HG03095 (cell line): ENCODE data around the gene REG1B.

Experiments used
- ATAC-seq: cut with Tn5 transposase; IDR thresholded peaks from one replicate; pipeline ENCODE4 v1.9.1; 2021; ENCODE audit warnings: moderate library complexity; ENCODE audit not compliant: unreplicated experiment

Gene REG1B

GRCh38 chr2:79087785-79088364 is at the start of gene REG1B:
Gene REG1B (minus strand): TSS chr2:79087993. CDS start chr2:79087612, 381 bp downstream.
- no peak for ATAC-seq

DNA sequence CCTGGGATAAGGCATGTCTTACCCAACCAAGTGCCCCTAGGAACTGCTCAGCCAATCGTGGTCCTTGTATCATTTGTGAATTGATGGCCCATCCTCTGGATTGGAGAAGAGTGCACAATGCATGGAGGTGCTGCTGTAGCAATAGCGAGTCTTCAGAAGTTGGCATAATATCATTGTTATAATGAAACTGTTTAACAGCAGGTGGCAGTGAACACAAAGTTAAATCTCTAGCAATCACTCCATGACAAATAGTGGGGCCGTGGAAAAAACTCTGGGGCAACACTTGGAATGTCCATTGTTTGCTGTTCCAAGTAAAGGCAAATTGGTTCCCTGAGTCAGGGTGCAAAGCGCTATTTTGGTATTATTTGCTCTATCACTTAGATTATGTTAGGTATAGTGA is 43.9 kb upstream of the REG1B start:
- ATAC-seq = no peak

- no peak for ATAC-seq
Measured at GRCh38 chr2:79129804-79130203, 42.0 kb upstream of the REG1B start.

DNA sequence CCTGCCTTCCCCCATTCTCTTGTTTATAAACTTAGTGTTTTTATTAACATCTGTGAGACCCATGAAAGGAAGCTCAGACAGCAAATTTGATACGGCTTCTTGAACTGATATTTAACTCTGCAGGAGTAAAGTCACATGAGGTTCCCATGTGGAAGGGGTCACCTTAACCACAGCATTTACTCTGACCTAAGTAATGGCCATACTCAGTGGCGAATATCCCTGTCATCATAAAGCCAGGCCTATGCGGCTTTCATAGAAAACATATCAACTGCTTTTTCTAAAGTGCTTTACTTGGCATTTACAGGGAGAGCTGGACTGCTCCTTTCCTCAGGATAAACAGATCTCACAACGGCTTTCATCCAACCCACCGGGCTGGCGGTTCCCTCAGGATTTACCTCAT is 41.5 kb upstream of the REG1B start:
- no peak for ATAC-seq

- ATAC-seq = no peak
Measured at GRCh38 chr2:79128406-79128805, 40.6 kb upstream of the REG1B start.

DNA sequence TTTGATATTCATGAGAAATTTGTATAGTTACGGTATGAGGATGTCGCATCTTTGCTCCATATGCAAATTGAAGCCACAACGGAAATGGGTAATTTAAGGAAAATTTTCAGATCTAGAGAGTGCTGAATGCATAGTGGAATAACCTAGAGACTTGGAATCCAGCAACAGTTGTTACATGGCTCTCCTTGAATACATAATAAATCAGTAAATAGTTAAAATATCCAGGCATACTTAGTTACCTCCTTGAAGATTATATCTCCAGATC is 37.9 kb upstream of the REG1B start:
- ATAC-seq = no peak

DNA sequence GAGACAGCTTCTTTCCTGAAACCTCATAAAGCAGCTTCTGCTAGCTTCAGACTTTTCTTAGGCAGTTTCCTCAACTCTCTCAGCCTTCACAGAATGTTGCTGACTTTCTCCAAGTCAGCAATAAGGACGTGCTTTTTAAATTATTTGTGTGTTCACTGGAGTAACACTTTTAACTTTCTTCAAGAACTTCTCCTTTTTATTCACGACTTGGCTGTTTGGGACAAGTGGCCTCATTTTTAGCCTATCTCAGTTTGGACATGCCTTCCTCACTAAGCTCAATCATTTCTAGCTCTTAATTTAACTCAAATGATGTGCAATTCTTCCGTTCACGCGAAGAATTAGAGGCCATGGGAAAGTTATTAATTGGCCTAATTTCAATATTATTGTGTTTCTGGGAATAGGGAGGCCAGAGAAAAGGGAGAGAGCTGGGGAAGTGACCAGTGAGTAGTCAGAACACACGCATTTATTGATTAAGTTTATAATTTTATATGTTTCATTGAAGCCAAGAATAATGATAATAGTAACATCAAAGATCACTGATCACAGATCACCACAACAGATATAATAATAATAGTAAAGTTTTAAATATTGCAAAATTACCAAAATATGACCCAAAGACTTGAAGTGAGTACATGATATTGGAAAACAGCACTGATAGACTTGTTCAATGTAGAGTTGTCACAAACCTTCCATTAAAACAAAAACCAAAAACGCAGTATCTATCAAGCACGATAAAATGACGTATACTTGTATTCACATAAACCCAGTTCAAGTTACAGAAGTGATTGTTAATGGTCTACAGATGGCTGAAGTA is 37.3 kb upstream of the REG1B start:
- no peak for ATAC-seq

GRCh38 chr2:79122676-79123075 is 34.9 kb upstream of the REG1B start:
- ATAC-seq = no peak

- ATAC-seq = no peak
Measured at GRCh38 chr2:79120194-79120713, 32.5 kb upstream of the REG1B start, which contains the start of gene REG1A. Gene REG1A (plus strand): TSS chr2:79120488. CDS start chr2:79120862, 374 bp downstream.

DNA sequence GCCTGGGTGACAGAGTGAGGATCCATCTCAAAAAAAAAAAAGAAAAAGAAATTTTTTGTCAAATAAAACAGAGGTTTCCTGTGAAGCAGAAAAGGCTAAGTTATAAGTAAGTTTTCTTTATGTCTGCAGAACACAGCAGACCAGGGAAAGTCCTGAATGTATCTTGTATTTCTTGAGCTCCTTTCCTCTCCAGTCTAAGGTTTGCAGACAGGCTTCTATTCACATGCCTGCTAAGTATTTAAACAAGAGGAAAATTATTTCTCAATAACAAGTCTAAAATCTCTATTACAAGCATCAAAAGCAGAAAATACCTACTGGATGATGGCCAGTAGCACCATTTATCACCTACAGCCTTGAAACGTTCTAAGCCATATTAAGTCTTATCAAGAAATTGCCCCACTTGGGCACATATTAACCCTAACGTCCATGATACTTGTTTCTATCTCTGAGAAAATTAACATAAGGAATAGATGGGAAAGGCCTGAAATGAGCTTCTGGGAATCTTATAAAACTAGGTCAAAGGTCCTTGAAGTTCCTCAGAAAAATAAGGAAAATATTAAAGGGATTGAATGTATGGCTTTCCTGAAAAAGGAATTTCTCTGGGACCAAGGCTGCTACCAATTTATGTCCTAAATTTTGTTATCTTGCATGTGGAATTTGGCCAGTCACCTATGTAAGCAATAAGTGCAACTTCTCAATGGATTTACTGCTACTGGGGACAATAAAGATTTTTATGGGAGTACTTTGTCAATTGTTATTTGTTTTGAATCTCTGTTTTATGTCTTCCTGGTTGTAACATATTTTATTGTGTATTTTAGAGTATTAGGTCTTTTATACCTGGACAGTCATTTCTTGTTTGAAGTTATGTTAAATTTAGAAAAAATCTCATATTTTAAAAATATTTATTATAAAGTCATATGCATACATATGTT is 29.5 kb upstream of the REG1B start:
- no peak for ATAC-seq

DNA sequence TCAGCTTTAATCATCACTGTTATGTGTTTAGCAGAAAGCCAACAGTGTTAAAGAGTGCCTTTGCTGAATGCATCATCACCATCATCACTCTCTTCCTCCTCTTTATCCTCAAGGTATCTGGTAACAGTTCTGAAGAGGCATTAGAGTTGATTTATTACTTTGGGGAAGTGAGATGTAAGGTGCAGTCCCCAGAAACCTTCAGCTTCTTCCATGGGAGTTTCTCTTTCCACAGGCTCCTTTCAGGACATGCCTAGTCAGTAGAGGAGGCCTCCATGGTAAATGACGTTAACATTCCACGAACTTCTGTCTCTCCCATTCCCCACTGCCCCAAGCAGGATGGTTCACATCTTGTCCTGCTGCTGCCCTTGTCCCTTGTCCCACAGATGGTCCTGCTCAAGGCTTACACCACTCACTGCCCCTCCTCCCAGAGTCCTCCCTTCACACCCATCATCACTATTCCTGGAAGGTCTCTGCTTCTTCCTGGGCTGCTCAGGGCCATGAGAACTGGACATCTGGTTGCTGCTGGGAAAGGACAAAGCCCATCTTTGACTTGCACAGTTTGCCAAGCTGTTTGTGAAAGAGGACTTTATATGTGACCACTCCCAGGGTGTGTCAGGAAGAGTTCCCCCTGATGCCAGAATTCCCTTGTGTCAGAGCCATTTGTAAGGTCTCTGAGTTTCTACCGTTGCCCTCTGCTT is 27.2 kb upstream of the REG1B start:
- ATAC-seq = no peak

GRCh38 chr2:79112269-79112668 is 24.5 kb upstream of the REG1B start:
- no peak for ATAC-seq

- ATAC-seq = no peak
Measured at GRCh38 chr2:79105259-79105658, 17.5 kb upstream of the REG1B start.

GRCh38 chr2:79103214-79103613 is 15.4 kb upstream of the REG1B start:
- no peak for ATAC-seq

- no peak for ATAC-seq
Measured at GRCh38 chr2:79101024-79101423, 13.2 kb upstream of the REG1B start.

DNA sequence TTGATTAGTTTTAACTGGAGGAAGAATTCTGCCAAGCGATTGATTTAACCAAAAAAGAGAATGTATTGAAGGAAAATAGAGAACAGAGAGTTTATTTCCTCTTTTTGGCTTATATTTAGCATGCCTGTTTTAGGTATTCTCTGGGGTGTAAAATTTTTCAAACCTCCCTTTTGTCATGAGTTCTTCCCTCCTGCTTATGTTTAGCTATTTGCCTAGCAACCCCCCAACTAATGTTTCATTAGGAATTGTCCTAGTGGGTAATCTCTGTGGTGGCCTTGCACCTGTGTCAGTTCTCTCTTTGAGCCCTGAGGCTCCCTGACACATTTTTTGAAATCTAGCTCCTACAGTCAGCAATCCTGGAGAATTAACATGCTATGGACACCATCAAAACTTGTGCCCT is 12.5 kb upstream of the REG1B start:
- no peak for ATAC-seq

DNA sequence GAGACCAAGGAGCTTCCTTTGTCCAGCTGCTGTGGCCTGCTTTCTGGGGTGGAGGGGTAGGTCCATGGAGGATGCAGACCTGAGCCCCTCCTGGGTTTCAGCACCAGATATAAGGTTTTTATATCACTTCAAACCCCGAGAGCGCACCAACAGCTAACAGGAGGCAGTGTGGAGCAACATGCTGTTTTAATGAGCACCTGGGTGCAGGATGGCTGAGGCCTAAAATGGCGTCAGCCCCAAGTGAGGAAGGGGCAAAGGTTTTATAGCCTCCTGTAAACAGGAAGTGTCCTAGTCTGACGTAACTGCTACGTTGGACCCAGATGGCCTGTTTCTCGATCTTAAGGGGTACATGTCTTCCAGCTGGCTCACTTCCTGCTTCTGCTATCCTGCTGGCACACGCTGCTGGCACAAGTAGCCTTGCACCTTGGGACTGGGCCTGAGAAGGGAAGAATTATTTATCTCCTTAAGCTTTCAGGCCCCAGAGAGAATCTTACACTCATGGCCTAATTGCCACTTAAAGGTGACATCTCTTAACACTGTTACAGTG is 11.4 kb upstream of the REG1B start:
- ATAC-seq = no peak

GRCh38 chr2:79097843-79098242 is 10.1 kb upstream of the REG1B start:
- ATAC-seq = no peak

DNA sequence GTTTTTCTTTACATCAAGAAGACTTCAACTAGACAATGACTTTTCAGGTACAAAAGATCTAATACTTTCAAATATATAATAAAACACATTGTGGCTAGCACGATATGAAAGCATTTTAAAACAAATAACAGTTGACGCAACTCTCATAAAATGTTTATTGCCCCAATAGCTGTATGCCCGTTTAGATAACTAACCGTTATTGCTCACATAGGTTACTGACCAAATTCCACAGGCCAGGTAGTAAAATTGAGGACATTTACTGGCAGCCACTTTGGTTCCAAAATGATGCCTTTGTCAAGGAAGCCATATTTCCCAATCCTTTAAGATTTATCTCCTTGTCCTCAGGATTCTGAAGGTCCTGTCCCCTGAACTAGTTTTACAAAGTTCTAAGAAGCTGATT is 2.9 kb upstream of the REG1B start:
- no peak for ATAC-seq

- ATAC-seq = no peak
Measured at GRCh38 chr2:79086255-79086654, 1.5 kb downstream of the REG1B start.

DNA sequence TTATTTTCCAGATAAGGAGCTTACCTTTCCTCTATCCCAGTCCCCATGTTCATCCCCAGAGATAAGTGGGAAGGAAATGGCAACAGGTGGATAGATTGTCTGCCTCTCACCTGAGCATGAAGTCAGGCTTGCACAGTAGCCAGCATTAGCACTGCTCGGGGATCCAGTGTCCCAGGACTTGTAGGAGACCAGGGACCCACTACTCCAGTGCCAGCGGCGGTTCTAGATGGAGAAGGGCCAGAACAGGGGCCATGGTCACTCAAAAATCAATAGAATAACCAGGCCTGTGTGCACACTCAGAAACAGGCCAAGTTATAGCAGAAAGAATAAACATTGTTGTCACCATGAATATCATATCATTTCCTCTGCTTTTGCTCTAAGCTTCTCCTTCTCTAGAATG is 2.4 kb downstream of the REG1B start:
- no peak for ATAC-seq
